Small intestine (tissue), 7 donors: Measurements from ENCODE around the gene RAB11B. TPM values are rescaled to one million over a fixed set of nuclear protein-coding genes. Genes with fewer than 3 reads are reported as not detected.
"Not testable (repeated sequence)": the region's sequence is repeated elsewhere in the genome, so short reads cannot be mapped to it uniquely, and the experiment has no call there.

ENCODE experiments used
- DNase-seq, 2 donors: peaks; one replicate each; pipeline versions ENCODE4 v3.0.0 to v3.0.0-alpha.2; 2013
- FAIRE-seq: peaks from 2 replicates; lab custom pipeline; 2012; peaks lifted over from hg19 to GRCh38; lab: Jason Lieb, UNC
- H3K27ac ChIP-seq, 3 donors: one replicate each; pipeline ENCODE4 v1.5.1; 2013; ENCODE audit warnings: low read length in 2 of 3, mild to moderate bottlenecking in 2 of 3, control low read depth in 1 of 3, inconsistent platforms in 1 of 3, low read depth in 1 of 3, moderate library complexity in 1 of 3
- H3K27me3 ChIP-seq, 3 donors: one replicate each; pipeline ENCODE4 v1.6.1; 2013; ENCODE audit warnings: low read length in 3 of 3, inconsistent platforms in 1 of 3; ENCODE audit not compliant: control insufficient read depth in 3 of 3, insufficient read depth in 3 of 3
- H3K36me3 ChIP-seq, 3 donors: one replicate each; pipeline ENCODE4 v1.6.1; 2013; ENCODE audit warnings: low read length in 3 of 3, inconsistent platforms in 1 of 3, low read depth in 1 of 3, mild to moderate bottlenecking in 1 of 3, moderate library complexity in 1 of 3; ENCODE audit not compliant: control insufficient read depth in 3 of 3, insufficient read depth in 2 of 3
- H3K4me1 ChIP-seq, 3 donors: one replicate each; pipeline ENCODE4 v1.6.1; 2013; ENCODE audit warnings: low read length in 2 of 3, inconsistent platforms in 1 of 3, low read depth in 1 of 3, mild to moderate bottlenecking in 1 of 3, moderate library complexity in 1 of 3; ENCODE audit not compliant: control insufficient read depth in 3 of 3, insufficient read depth in 2 of 3
- H3K4me3 ChIP-seq, 3 donors: one replicate each; pipeline ENCODE4 v1.5.1; 2013; ENCODE audit warnings: low read length in 3 of 3, control low read depth in 1 of 3, inconsistent platforms in 1 of 3, low read depth in 1 of 3, mild to moderate bottlenecking in 1 of 3, moderate library complexity in 1 of 3
- H3K9me3 ChIP-seq, 2 donors: one replicate each; pipeline ENCODE4 v1.6.1; 2013; ENCODE audit warnings: low read depth in 1 of 2, low read length in 1 of 2; ENCODE audit not compliant: control insufficient read depth in 2 of 2, insufficient read depth in 1 of 2
- WGBS, 3 donors: extraction: QIAGEN DNeasy Blood & Tissue Kit; methylation state at CpG; one replicate each; pipeline ENCODE4 v1.1.7; 2013; 5-methylcytosine and 5-hydroxymethylcytosine counted together
- polyA plus RNA-seq, 4 donors: library from polyadenylated mRNA; stranded (reverse) in 3 of 4; unstranded in 1 of 4; fragments of 200-250 nt in 3 of 4; fragments of 120-200 nt in 1 of 4; gene quantifications; one replicate each; pipeline versions ENCODE4 v1.2.1 to v1.2.3, GENCODE V29; 2013
- donor health status: healthy with polysubstance abuse.
- donor health status: control.
- donor health status: control.
- donor health status: Bipolar disorder and iron deficiency.
- donor health status: healthy.

Gene RAB11B
- polyA plus RNA-seq, 4 donors, result 55.7 to 102 (median 72.2) TPM

GRCh38 chr19:8416796-8417195 lies 26.6 kb downstream of the RAB11B start:
- Histone ChIP-seq H3K4me1 (peaks cover 0 to 4% (median 2%) of the 10 kb centered on the region in 3 donors), H3K9me3 (no peaks in the 10 kb centered on the region), H3K36me3 (peaks cover 0 to 5% (median 0%) of the 10 kb centered on the region in 3 donors), H3K4me3 (no peak overlapping the region), H3K27ac (no peak overlapping the region), H3K27me3 (no peaks in the 10 kb centered on the region)
- DNase-seq (no peak), FAIRE-seq (no peak)
- 73 to 86% (median 80%) methylated on average over 4 of the region's 4 CpGs for WGBS, 3 donors

DNA sequence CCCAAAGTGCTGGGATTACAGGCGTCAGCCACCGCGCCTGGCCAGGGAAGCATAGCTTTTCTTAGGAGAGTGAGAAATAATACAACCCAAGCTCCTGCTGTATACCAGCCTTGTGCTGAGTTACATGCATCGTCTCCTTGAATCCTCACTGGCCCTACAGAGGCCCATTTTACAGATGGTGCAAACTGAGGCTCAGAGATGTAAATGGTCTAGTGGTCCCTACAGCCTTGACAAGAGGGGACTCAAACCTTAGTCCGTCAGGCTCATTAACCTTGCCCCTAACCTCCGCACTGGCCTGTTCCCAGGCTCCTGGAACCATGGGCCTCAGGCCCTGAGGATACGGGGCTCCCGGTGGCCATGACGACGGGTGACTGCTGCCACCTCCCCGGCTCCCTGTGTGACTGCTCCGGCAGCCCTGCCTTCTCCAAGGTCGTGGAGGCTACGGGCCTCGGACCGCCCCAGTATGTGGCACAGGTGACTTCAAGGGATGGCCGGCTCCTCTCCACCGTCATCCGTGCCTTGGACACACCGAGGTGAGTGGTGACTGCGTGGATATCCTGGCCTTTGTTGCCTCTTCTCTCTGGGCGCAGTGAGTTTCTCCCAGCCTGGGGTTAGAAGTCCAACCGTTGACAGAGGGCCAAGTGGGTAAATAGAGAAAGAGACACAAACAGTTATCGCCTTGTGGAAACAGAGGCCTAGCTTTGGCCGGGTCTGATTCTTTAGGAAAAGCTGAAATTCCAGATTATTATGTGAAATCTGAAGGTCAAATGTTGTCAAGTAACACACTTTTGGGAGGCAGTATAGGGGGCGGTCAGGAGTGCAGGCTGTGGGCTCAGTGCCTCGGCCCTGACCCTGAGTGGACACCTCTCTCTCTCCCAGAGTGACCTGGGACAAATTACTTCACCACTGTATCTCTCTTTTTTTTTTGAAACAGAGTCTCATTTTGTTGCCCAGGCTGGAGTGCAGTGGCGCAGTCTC lies 31.6 kb downstream of the RAB11B start:
- Histone ChIP-seq H3K27me3 (no peaks in the 10 kb centered on the region), H3K9me3 (no peaks in the 10 kb centered on the region), H3K27ac (no peak overlapping the region), H3K4me1 (peaks cover 0 to 5% (median 0%) of the 10 kb centered on the region in 3 donors), H3K4me3 (no peak overlapping the region), H3K36me3 (peaks cover 0 to 6% (median 5%) of the 10 kb centered on the region in 3 donors)
- DNase-seq, result no peak
- WGBS, 3 donors, result 87 to 91% (median 89%) methylated on average over 28 of the region's 28 CpGs
- FAIRE-seq, result no peak

DNA sequence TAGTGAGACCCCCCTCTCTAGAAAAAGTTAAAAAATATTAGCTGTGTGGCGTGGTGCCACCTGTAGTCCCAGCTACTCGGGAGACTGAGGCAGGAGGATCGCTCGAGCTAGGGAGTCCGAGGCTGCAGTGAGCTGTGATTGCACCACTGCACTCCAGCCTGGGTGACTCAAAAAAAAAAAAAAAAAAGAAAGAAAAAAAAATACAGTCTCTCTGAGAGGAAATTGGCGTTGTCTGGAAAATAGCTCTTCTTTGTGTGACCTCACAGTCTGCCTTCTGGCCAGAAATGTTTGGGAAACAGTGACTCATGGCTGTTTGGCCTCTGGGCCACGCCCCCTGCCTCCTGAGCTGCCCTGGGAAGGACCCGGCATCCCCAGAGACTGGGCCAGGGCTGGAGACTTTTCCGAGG lies 33.7 kb downstream of the RAB11B start:
- peak overlapping the region in 1 of 3 donors; percentile 15 for H3K4me3 ChIP-seq
- H3K9me3 ChIP-seq, result no peaks in the 10 kb centered on the region
- no peaks in the 10 kb centered on the region for H3K27me3 ChIP-seq
- peak overlapping the region in 2 of 3 donors; percentile 48 to 95 for H3K27ac ChIP-seq
- peak; percentile 56 to 66 for DNase-seq
- H3K4me1 ChIP-seq, result peaks cover 0 to 5% (median 0%) of the 10 kb centered on the region in 3 donors
- peaks cover 0 to 6% (median under 1%) of the 10 kb centered on the region in 3 donors for H3K36me3 ChIP-seq
- 35 to 51% (median 50%) methylated on average over 9 of the region's 9 CpGs for WGBS, 3 donors
- FAIRE-seq, result no peak

DNA sequence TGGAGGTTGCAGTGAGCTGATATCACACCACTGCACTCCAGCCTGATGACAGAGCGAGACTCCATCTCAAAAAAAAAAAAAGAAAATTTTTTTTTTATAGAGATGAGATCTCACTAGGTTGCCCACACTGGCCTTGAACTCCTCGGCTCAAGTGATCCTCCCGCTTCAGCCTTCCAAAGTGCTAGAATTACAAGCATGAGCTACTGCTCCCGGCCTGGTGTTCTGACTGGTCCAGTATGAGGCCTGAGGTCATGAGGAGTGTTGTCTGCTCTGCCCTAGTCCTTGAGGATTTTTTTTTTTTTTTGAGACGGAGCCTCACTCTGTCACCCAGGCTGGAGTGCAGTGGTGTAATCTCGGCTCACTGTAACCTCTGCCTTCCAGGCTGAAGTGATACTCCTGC lies 35.2 kb downstream of the RAB11B start:
- not testable (repeated sequence) for H3K4me1 ChIP-seq, H3K36me3 ChIP-seq, H3K27ac ChIP-seq, DNase-seq, H3K9me3 ChIP-seq, H3K27me3 ChIP-seq, H3K4me3 ChIP-seq, FAIRE-seq
- 87 to 90% (median 89%) methylated on average over 6 of the region's 6 CpGs for WGBS, 3 donors

DNA sequence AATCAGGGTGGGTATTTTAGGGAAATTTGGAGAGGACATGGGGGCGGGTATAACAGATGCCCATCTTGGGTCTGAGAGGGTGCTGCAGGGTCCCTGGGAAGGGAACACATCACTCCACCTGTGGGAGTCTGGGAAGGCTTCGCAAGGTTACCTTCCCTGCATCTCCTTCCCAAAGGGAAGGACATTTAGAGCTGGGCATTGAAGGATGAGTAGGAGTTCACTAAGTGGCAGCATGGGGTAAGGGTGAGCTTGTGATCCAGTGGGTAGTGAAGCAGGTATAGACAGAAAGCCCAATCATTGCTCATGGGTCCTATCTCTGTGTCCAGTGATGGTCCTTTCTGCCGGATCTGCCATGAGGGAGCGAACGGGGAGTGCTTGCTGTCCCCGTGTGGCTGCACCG lies 36.1 kb downstream of the RAB11B start:
- Histone ChIP-seq H3K36me3 (peaks cover 0 to 12% (median 0%) of the 10 kb centered on the region in 3 donors), H3K4me3 (no peak overlapping the region), H3K4me1 (peaks cover 0 to 5% (median 0%) of the 10 kb centered on the region in 3 donors), H3K9me3 (no peaks in the 10 kb centered on the region), H3K27me3 (no peaks in the 10 kb centered on the region), H3K27ac (no peak overlapping the region)
- FAIRE-seq (no peak), DNase-seq (no peak)
- 95 to 99% (median 95%) methylated on average over 7 of the region's 7 CpGs for WGBS, 3 donors

DNA sequence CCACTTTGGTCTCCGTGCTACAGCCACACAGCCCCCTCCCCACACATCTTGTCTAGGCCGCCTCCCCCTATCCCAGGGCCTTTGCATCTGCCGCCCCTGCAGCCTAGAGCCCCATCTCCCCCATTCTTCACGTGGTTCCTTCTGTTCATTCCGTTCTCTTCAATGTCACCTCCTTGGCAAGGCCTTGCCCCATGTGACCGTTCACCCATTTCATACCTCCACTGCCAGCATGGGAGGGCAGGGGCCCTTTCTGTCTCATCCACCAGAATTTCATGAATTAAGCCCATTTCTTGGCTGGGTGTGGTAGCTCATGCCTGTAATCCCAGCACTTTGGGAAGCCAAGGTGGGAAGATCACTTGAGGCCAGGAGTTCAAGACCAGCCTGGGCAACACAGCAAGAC lies 38.9 kb downstream of the RAB11B start:
- no peak for FAIRE-seq
- H3K27ac ChIP-seq, result no peak overlapping the region
- WGBS, 3 donors, result 86 to 99% (median 92%) methylated on average over 6 of the region's 6 CpGs
- DNase-seq, result no peak
- H3K36me3 ChIP-seq, result peaks cover 0 to 16% (median 0%) of the 10 kb centered on the region in 3 donors
- no peaks in the 10 kb centered on the region for H3K27me3 ChIP-seq
- no peaks in the 10 kb centered on the region for H3K4me1 ChIP-seq
- H3K9me3 ChIP-seq, result no peaks in the 10 kb centered on the region
- H3K4me3 ChIP-seq, result no peak overlapping the region

DNA sequence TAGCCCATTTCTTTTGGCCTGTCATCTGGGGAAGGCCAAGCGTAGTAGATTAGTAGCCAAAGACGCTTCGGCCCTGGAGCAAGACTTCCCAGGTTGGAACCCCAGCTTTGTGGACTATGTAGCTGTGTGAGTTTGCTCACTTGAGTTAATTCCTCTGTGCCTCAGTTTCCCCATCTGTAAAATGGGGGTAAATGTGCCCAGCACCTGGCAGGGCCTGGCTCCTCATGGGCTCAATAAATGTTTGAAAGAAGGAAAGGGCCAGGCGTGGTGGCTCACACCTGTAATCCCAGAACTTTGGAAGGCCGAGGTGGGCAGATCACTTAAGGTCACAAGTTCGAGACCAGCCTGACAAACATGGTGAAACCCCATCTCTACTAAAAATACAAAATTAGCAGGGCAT lies 39.7 kb downstream of the RAB11B start:
- 92 to 98% (median 97%) methylated on average over 6 of the region's 6 CpGs for WGBS, 3 donors
- Histone ChIP-seq H3K4me1 (no peaks in the 10 kb centered on the region), H3K4me3 (no peak overlapping the region), H3K36me3 (peaks cover 0 to 16% (median 0%) of the 10 kb centered on the region in 3 donors), H3K9me3 (no peaks in the 10 kb centered on the region), H3K27me3 (no peaks in the 10 kb centered on the region), H3K27ac (no peak overlapping the region)
- no peak for DNase-seq
- FAIRE-seq, result no peak

GRCh38 chr19:8430650-8431049 lies 40.5 kb downstream of the RAB11B start:
- no peak overlapping the region for H3K27ac ChIP-seq
- peaks cover 0 to 16% (median 0%) of the 10 kb centered on the region in 3 donors for H3K36me3 ChIP-seq
- H3K4me1 ChIP-seq, result no peaks in the 10 kb centered on the region
- WGBS, 3 donors, result 91 to 92% (median 92%) methylated on average over 14 to 20 of the region's 20 CpGs
- no peaks in the 10 kb centered on the region for H3K27me3 ChIP-seq
- FAIRE-seq (no peak), DNase-seq (no peak)
- no peak overlapping the region for H3K4me3 ChIP-seq
- no peaks in the 10 kb centered on the region for H3K9me3 ChIP-seq
